Breast epithelium (tissue), 3 donors: Measurements from ENCODE around the gene POLG.

Source experiments
- POLR2A ChIP-seq: fragments of 450-650 bp; IDR thresholded peaks from one replicate; pipeline ENCODE4 v1.6.1; 2016; ENCODE audit warnings: antibody characterized with exemption, mild to moderate bottlenecking, moderate library complexity
- TF ChIP-seq, protein P1 (sequence below), 3 donors: fragments of 450-650 bp; IDR thresholded peaks; one replicate each; pipeline ENCODE4 v1.5.1; 2016 to 2017; ENCODE audit warnings: antibody characterized with exemption in 3 of 3, mild to moderate bottlenecking in 3 of 3, moderate library complexity in 3 of 3

DNA sequence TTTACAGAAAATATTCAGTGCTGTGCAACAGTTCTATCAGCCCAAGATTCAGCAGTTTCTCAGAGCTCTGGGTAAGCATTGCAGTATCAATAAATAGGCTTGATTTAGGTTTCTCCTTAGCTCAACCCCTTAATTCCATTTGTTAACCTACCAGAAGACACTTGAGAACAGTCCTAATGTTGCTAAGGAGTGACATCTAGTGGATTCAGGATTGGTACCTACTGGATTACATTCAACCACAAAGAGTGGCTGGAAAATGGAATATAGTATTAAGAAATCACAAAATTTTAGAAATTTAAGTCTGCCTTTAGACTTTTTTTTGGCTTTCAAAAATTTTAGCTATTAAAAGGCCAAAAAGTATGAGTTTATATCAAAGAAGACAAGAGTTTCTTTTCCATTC lies 34.7 kb downstream of the POLG start:
- TF ChIP-seq, protein P1, sequence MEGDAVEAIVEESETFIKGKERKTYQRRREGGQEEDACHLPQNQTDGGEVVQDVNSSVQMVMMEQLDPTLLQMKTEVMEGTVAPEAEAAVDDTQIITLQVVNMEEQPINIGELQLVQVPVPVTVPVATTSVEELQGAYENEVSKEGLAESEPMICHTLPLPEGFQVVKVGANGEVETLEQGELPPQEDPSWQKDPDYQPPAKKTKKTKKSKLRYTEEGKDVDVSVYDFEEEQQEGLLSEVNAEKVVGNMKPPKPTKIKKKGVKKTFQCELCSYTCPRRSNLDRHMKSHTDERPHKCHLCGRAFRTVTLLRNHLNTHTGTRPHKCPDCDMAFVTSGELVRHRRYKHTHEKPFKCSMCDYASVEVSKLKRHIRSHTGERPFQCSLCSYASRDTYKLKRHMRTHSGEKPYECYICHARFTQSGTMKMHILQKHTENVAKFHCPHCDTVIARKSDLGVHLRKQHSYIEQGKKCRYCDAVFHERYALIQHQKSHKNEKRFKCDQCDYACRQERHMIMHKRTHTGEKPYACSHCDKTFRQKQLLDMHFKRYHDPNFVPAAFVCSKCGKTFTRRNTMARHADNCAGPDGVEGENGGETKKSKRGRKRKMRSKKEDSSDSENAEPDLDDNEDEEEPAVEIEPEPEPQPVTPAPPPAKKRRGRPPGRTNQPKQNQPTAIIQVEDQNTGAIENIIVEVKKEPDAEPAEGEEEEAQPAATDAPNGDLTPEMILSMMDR (IDR thresholded peaks at IDR 0.05): no peak
- no peak for TF ChIP-seq POLR2A
